ENCODE results near the gene NOS1AP. TPM values are rescaled to one million over a fixed set of nuclear protein-coding genes. Genes with fewer than 3 reads are reported as not detected.

NOS1AP gene
- total and polyA plus RNA-seq, 8 donors, result 0.25 to 13.8 (median 6.2) TPM

GRCh38 chr1:162233937-162234336 is 164.4 kb downstream of the NOS1AP start:
- WGBS, 5 donors, result 90 to 100% (median 97%) methylated on average over 1 of the region's 1 CpG
- no peak for DNase-seq
- intact Hi-C loops (cut with DNase I; ENCODE audit: low total_unique reads), result no loop called here
- no peak overlapping the region for H3K4me3 ChIP-seq
- no peak overlapping the region for H3K27ac ChIP-seq
- H3K36me3 ChIP-seq, result no peaks in the 10 kb centered on the region
- peaks cover 3 to 34% (median 20%) of the 10 kb centered on the region in 4 donors for H3K4me1 ChIP-seq
- TF ChIP-seq CTCF (IDR thresholded peaks at IDR 0.05) (no peak), POLR2A (IDR thresholded peaks at IDR 0.05) (no peak), POLR2AphosphoS5 (IDR thresholded peaks at IDR 0.05) (no peak), EP300 (IDR thresholded peaks at IDR 0.05) (no peak)
- H3K27me3 ChIP-seq, result no peaks in the 10 kb centered on the region
- no peaks in the 10 kb centered on the region for H3K9me3 ChIP-seq

- DNase-seq, result no peak
- Histone ChIP-seq H3K27me3 (no peaks in the 10 kb centered on the region), H3K9me3 (no peaks in the 10 kb centered on the region), H3K36me3 (no peaks in the 10 kb centered on the region), H3K27ac (no peak overlapping the region), H3K4me3 (no peak overlapping the region), H3K4me1 (peaks cover 3 to 28% (median 17%) of the 10 kb centered on the region in 4 donors)
- TF ChIP-seq POLR2A (IDR thresholded peaks at IDR 0.05) (no peak), CTCF (IDR thresholded peaks at IDR 0.05) (no peak), EP300 (IDR thresholded peaks at IDR 0.05) (no peak), POLR2AphosphoS5 (IDR thresholded peaks at IDR 0.05) (no peak)
- intact Hi-C loops (cut with DNase I; ENCODE audit: low total_unique reads), result no loop called here
- 88 to 96% (median 95%) methylated on average over 2 of the region's 2 CpGs for WGBS, 5 donors
These were observed 165.1 kb downstream of the NOS1AP start for GRCh38 chr1:162234571-162234970.

- no peak for DNase-seq
- intact Hi-C loops (cut with DNase I; ENCODE audit: low total_unique reads), result no loop called here
- peaks cover 3 to 29% (median 18%) of the 10 kb centered on the region in 4 donors for H3K4me1 ChIP-seq
- no peak overlapping the region for H3K4me3 ChIP-seq
- H3K36me3 ChIP-seq, result no peaks in the 10 kb centered on the region
- H3K27ac ChIP-seq, result no peak overlapping the region
- WGBS, 5 donors, result 75 to 91% (median 83%) methylated on average over 7 of the region's 7 CpGs
- no peak for TF ChIP-seq POLR2AphosphoS5 (IDR thresholded peaks at IDR 0.05)
- TF ChIP-seq CTCF (IDR thresholded peaks at IDR 0.05), result no peak
- no peak for TF ChIP-seq POLR2A (IDR thresholded peaks at IDR 0.05)
- no peaks in the 10 kb centered on the region for H3K9me3 ChIP-seq
- no peaks in the 10 kb centered on the region for H3K27me3 ChIP-seq
These were observed 165.8 kb downstream of the NOS1AP start for GRCh38 chr1:162235241-162235800.

GRCh38 chr1:162236201-162236600 is 166.7 kb downstream of the NOS1AP start:
- peaks cover 0 to 26% (median 18%) of the 10 kb centered on the region in 4 donors for H3K4me1 ChIP-seq
- no peak for DNase-seq
- no peaks in the 10 kb centered on the region for H3K9me3 ChIP-seq
- intact Hi-C loops (cut with DNase I; ENCODE audit: low total_unique reads), result no loop called here
- 69 to 93% (median 83%) methylated on average over 3 of the region's 3 CpGs for WGBS, 5 donors
- no peaks in the 10 kb centered on the region for H3K27me3 ChIP-seq
- TF ChIP-seq POLR2AphosphoS5 (IDR thresholded peaks at IDR 0.05), result no peak
- TF ChIP-seq POLR2A (IDR thresholded peaks at IDR 0.05), result no peak
- no peak for TF ChIP-seq CTCF (IDR thresholded peaks at IDR 0.05)
- TF ChIP-seq EP300 (IDR thresholded peaks at IDR 0.05), result no peak
- H3K36me3 ChIP-seq, result no peaks in the 10 kb centered on the region
- H3K4me3 ChIP-seq, result no peak overlapping the region
- no peak overlapping the region for H3K27ac ChIP-seq

Data from stomach (tissue), 9 donors.